Measurements from ENCODE around the gene MATCAP1. TPM values are rescaled to one million over a fixed set of nuclear protein-coding genes. Genes with fewer than 3 reads are reported as not detected.

Gene MATCAP1
- total RNA-seq, 1 donor from 2014 or later = 14.2 TPM

DNA sequence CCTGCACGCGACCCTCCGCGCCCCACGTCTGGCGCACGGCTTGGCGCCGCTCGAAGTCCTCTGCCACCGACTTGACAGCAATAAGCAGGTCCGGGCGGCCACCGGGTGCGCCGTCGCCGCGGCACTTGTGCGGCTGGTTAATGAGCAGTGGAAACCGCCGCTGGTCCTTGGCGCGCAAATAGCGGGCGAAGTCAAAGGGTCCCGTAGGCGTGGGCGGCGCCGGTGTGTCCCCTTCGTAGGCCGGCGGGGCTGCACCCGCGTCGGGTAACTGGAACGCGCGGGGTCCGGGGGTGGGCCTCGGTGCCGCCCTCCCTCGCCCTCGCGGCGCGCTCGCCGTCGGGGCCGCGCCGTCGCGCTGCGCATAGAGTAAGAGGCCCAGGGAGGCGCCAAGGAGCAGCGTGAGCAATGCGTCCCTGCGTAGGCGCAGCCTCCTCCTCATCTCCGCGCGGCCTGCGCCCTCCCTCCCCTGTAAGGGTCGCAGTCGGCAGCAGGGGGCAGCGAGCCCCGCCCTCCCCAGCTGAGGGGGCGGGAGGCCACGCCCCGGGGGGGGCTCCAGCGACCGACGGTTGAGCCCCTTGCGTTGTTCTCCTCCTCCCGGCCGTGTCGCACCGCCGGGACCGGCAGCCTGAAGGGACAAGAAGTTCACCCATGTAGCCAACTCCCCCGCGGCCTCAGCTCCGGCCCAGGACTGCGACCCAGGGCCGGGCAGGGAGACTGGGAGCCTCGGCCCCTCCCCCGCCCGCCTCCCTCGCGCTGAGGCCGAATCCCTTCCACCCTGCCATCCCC lies 33.5 kb downstream of the MATCAP1 start:
- intact Hi-C loops (cut with micrococcal nuclease) = loop anchor here (5.0 kb wide), 1 partner anchor 173 kb away; no protein-coding TSS in a partner anchor
- H3K4me1 ChIP-seq = peaks cover 28% of the 10 kb centered on the region
- H3K9me3 ChIP-seq (replicated peaks) = no peaks in the 10 kb centered on the region
- peaks cover 12% of the 10 kb centered on the region for H3K27me3 ChIP-seq (ENCODE audit: low read depth)
- TF ChIP-seq, protein P1, sequence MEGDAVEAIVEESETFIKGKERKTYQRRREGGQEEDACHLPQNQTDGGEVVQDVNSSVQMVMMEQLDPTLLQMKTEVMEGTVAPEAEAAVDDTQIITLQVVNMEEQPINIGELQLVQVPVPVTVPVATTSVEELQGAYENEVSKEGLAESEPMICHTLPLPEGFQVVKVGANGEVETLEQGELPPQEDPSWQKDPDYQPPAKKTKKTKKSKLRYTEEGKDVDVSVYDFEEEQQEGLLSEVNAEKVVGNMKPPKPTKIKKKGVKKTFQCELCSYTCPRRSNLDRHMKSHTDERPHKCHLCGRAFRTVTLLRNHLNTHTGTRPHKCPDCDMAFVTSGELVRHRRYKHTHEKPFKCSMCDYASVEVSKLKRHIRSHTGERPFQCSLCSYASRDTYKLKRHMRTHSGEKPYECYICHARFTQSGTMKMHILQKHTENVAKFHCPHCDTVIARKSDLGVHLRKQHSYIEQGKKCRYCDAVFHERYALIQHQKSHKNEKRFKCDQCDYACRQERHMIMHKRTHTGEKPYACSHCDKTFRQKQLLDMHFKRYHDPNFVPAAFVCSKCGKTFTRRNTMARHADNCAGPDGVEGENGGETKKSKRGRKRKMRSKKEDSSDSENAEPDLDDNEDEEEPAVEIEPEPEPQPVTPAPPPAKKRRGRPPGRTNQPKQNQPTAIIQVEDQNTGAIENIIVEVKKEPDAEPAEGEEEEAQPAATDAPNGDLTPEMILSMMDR (IDR thresholded peaks at IDR 0.05; ENCODE audit: borderline replicate concordance) = no peak
- H3K27ac ChIP-seq (replicated peaks) = peak overlapping the region; percentile 82
- peaks cover 29% of the 10 kb centered on the region for H3K36me3 ChIP-seq
- peak; percentile 56 for DNase-seq
- H3K4me3 ChIP-seq = peak overlapping the region; percentile 75

- intact Hi-C loops (cut with micrococcal nuclease) = loop anchor here (5.0 kb wide), 1 partner anchor 172 kb away; no protein-coding TSS in a partner anchor
- TF ChIP-seq, protein P1 (IDR thresholded peaks at IDR 0.05; ENCODE audit: borderline replicate concordance) = no peak
- H3K27ac ChIP-seq (replicated peaks) = peak overlapping the region; percentile 82
- peaks cover 20% of the 10 kb centered on the region for H3K4me1 ChIP-seq
- peak overlapping the region; percentile 75 for H3K4me3 ChIP-seq
- no peak for DNase-seq
- H3K27me3 ChIP-seq (ENCODE audit: low read depth) = peaks cover 12% of the 10 kb centered on the region
- H3K36me3 ChIP-seq = peaks cover 37% of the 10 kb centered on the region
- H3K9me3 ChIP-seq (replicated peaks) = no peaks in the 10 kb centered on the region
Observed at GRCh38 chr16:67149276-67150046, 34.3 kb downstream of the MATCAP1 start.

GRCh38 chr16:67148656-67149275 lies 35.0 kb downstream of the MATCAP1 start:
- Histone ChIP-seq H3K36me3 (peaks cover 44% of the 10 kb centered on the region), H3K4me3 (no peak overlapping the region), H3K27ac (replicated peaks) (no peak overlapping the region), H3K4me1 (peaks cover 19% of the 10 kb centered on the region), H3K9me3 (replicated peaks) (no peaks in the 10 kb centered on the region), H3K27me3 (ENCODE audit: low read depth) (peaks cover 12% of the 10 kb centered on the region)
- intact Hi-C loops (cut with micrococcal nuclease) = no loop called here
- TF ChIP-seq, protein P1 (IDR thresholded peaks at IDR 0.05; ENCODE audit: borderline replicate concordance) = no peak
- DNase-seq = no peak

DNA sequence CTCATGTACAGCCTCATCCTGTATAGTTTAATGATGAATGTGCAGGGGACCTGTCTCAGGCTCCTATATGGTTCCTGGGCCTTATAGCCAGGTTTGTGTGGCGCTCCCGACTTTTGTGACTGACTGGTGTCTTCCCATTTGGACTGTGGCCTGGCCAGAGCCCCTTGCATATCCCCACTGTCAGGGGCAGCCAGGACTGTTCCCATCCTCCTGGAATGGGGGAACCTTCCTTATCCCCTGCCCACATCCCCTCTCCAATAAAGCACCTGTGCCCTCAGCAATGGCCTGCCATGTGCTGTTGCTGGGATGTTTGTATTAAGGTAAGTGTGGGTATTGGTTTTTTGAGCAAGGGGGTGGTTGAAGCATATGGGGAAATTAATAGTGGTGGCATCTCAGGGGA lies 35.5 kb downstream of the MATCAP1 start:
- intact Hi-C loops (cut with micrococcal nuclease) = no loop called here
- H3K36me3 ChIP-seq = peaks cover 49% of the 10 kb centered on the region
- H3K4me1 ChIP-seq = peaks cover 19% of the 10 kb centered on the region
- DNase-seq = no peak
- peaks cover 12% of the 10 kb centered on the region for H3K27me3 ChIP-seq (ENCODE audit: low read depth)
- no peak overlapping the region for H3K4me3 ChIP-seq
- H3K9me3 ChIP-seq (replicated peaks) = no peaks in the 10 kb centered on the region
- TF ChIP-seq, protein P1 (IDR thresholded peaks at IDR 0.05; ENCODE audit: borderline replicate concordance) = no peak
- H3K27ac ChIP-seq (replicated peaks) = no peak overlapping the region

GRCh38 chr16:67147437-67148140 lies 36.2 kb downstream of the MATCAP1 start:
- intact Hi-C loops (cut with micrococcal nuclease) = no loop called here
- Histone ChIP-seq H3K4me1 (peaks cover 19% of the 10 kb centered on the region), H3K9me3 (replicated peaks) (no peaks in the 10 kb centered on the region), H3K27me3 (ENCODE audit: low read depth) (peaks cover 12% of the 10 kb centered on the region), H3K4me3 (no peak overlapping the region), H3K27ac (replicated peaks) (no peak overlapping the region), H3K36me3 (peaks cover 55% of the 10 kb centered on the region)
- DNase-seq = no peak
- TF ChIP-seq, protein P1 (IDR thresholded peaks at IDR 0.05; ENCODE audit: borderline replicate concordance) = no peak
